Ishikawa (cell line): ENCODE measurements around the gene MAST2.

Source experiments
- CEBPB ChIP-seq: IDR thresholded peaks from 2 replicates; pipeline ENCODE4 v1.6.1; 2012
- EGR1 ChIP-seq: IDR thresholded peaks from 2 replicates; pipeline ENCODE4 v1.6.1; 2012
- EP300 ChIP-seq: IDR thresholded peaks from 2 replicates; pipeline ENCODE4 v1.6.1; 2012; ENCODE audit warnings: borderline replicate concordance
- TAF1 ChIP-seq: IDR thresholded peaks from 2 replicates; pipeline ENCODE4 v1.6.1; 2012; ENCODE audit warnings: low read depth, mild to moderate bottlenecking
- TEAD4 ChIP-seq: IDR thresholded peaks from 2 replicates; pipeline ENCODE4 v1.6.1; 2012
- TF ChIP-seq, protein P1 (sequence below): IDR thresholded peaks from 2 replicates; pipeline ENCODE4 v1.6.1; 2012

DNA sequence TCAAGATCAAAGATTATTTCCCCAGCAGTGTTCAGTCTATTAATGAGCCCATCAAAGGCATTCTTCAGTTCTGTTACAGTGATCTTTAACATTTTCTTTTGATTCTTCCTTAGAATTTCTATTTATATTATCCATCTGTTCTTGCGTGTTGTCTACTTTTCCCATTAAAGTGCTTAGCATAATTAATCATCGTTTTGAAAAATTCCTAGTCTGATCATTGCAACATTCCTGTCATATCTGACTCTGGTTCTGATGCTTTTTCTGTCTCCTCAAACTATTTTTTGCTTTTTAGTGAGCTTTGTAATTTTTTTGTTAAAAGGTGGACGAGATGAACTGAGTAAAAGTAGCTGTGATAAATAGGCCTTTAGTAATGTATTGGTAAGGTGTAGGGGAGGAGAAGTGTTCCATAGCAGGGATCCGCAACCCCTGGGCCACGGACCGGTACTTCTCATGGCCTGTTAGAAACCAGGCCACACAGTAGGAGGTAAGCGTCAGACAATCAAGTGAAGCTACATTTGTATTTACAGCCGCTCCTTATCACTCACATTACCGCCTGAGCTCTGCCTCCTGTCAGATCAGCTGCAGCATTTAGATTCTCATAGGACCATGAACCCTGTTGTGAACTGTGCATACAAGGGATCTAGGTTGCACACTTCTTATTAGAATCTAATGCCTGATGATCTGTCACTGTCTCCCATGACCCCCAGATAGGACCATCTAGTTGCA is 165.7 kb downstream of the MAST2 start:
- TF ChIP-seq EGR1 (no peak), EP300 (no peak), TAF1 (no peak), CEBPB (no peak), TEAD4 (no peak)
- TF ChIP-seq, protein P1, sequence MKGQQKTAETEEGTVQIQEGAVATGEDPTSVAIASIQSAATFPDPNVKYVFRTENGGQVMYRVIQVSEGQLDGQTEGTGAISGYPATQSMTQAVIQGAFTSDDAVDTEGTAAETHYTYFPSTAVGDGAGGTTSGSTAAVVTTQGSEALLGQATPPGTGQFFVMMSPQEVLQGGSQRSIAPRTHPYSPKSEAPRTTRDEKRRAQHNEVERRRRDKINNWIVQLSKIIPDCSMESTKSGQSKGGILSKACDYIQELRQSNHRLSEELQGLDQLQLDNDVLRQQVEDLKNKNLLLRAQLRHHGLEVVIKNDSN = no peak
